ENCODE results near the gene TSEN15. TPM values are rescaled to one million over a fixed set of nuclear protein-coding genes. Genes with fewer than 3 reads are reported as not detected.
A peak's percentile ranks its signal among the peaks of the same experiment; 100 is the strongest.

Gene TSEN15
- total and polyA plus RNA-seq, 9 of the 15 experiments (the other 6 are each of a cell fraction or from before 2014, with no cell fraction given): 25.6 to 121 (median 91.3) TPM

DNA sequence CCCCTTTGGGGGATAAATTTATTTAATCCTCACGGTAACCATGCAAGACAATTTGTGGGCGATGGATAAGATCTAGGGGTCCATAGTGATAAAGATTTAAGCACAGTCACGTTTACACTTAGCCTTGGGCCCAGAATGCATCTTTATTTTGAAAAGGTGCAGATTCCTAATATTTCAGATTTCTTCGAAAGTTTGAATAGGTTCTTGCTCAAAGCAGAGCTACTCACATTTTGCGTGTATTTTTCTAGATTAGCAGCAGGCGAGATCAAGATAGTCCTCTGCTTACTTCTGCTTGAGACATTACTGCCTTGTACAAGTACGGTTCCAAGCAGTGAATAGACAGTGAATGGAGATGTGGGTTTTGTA lies 647 bp downstream of the TSEN15 start (continued):
- TF ChIP-seq SMARCC2 (IDR thresholded peaks at IDR 0.05; ENCODE audit: low read depth) (peak; percentile 50; the same call in 1 of the 2 replicates), RHOXF2B (CRISPR knock-in tag; conservative IDR thresholded peaks at IDR 0.05) (0 out of 2 replicates have a peak, but pooled peaks have one; percentile 41), PHTF2 (CRISPR knock-in tag; IDR thresholded peaks at IDR 0.05) (peak; percentile 60; the same call in 1 of the 2 replicates), GATA2 (CRISPR knock-in tag; IDR thresholded peaks at IDR 0.05) (peak; percentile 31; the same call in 1 of the 2 replicates), KDM1A (IDR thresholded peaks at IDR 0.05) (0 out of 4 replicates have a peak, but pooled peaks of 1 of the 2 experiments have one; percentile 1), CHD1 (IDR thresholded peaks at IDR 0.05; ENCODE audit: low read length) (peak; percentile 49)
- TF ChIP-seq, protein P1, sequence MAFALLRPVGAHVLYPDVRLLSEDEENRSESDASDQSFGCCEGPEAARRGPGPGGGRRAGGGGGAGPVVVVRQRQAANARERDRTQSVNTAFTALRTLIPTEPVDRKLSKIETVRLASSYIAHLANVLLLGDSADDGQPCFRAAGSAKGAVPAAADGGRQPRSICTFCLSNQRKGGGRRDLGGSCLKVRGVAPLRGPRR (CRISPR knock-in tag; IDR thresholded peaks at IDR 0.05): no peak

DNA sequence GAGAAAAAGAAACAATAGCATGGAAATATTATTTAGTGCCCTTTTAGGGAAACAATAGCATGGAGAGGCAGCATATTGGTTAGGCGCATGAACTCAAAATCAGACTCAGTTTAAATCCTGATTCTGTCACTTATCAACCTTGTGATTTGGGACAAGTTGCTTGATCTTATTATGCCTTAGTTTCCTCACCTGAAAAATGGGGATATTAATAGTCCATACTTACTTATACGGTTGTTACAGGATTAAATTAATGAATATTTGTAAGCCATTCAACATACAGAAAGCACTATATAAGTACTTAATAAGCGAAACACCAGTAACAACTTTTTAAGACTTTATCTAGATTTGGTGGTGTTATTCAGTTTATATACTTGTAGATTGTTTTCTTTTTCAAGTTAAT lies 1.2 kb downstream of the TSEN15 start:
- H3K9ac ChIP-seq (ENCODE audit: insufficient read depth in 1 of 2, low read depth in 2 of 2, low read length in 2 of 2): peak overlapping the region in 1 of 2 experiments; percentile 99; a peak in 2 of 4 replicates
- POLR2A ChIA-PET: interaction anchor here (0.7 to 2.9 kb wide), 2 partner anchors 13 to 17 kb away, joined by 4 to 8 read pairs; no protein-coding TSS in a partner anchor
- DNase-seq (ENCODE audit: extremely low read depth in 1 of 4, low spot score in 3 of 4) (no peak), FAIRE-seq (peak; percentile 51), ATAC-seq (no peak)
- BruUV-seq (replicated peaks): no TSS peak
- H3K36me3 ChIP-seq (ENCODE audit: control insufficient read depth, insufficient read depth, low read length): peaks cover 42% of the 10 kb centered on the region
- 15% methylated on average over 3 of the region's 3 CpGs for WGBS (ENCODE audit: insufficient coverage, low coverage, missing lambda C conversion rate)
- intact Hi-C loops (cut with micrococcal nuclease): loop anchor here (1.0 to 10.0 kb wide), 4 partner anchors 17 to 418 kb away; partner anchors contain the start of gene ARPC5
- peak overlapping the region; percentile 75 for H3K4me3 ChIP-seq
- in situ Hi-C loops (cut with MboI): no loop called here
- no peak overlapping the region for H2AFZ ChIP-seq (ENCODE audit: low read depth, low read length)
- peaks cover 4% of the 10 kb centered on the region; the same call in 1 of the 2 replicates for H3K9me3 ChIP-seq (replicated peaks; ENCODE audit: control insufficient read depth, insufficient read depth, low read depth, low read length)
- no peaks in the 10 kb centered on the region for H3K9me1 ChIP-seq (ENCODE audit: control insufficient read depth, insufficient read depth, low read length)
- no peaks in the 10 kb centered on the region for H3K27me3 ChIP-seq (ENCODE audit: control insufficient read depth in 2 of 2, insufficient read depth in 2 of 2, low read length in 2 of 2)
- H3K4me2 ChIP-seq (ENCODE audit: insufficient read depth, low read length): peak overlapping the region; percentile 97
- H3K27ac ChIP-seq (ENCODE audit: extremely low read depth, low read depth, low read length): peak overlapping the region; percentile 98
- H4K20me1 ChIP-seq (replicated peaks; ENCODE audit: control insufficient read depth, insufficient read depth, low read length): no peaks in the 10 kb centered on the region
- CTCF ChIA-PET (ENCODE audit: low intra/inter-chr PET ratio): no interaction called here
- peaks cover 67% of the 10 kb centered on the region for H3K79me2 ChIP-seq (ENCODE audit: control insufficient read depth, insufficient read depth, low read length)
- peaks cover 0 to 21% of the 10 kb centered on the region in 2 experiments; a peak in 4 of 5 replicates for H3K4me1 ChIP-seq (replicated peaks in 1 of 2; ENCODE audit: control insufficient read depth in 2 of 2, insufficient read depth in 2 of 2, low read length in 2 of 2)
- peak; percentile 26; the same call in 1 of the 2 replicates for TF ChIP-seq BCOR (IDR thresholded peaks at IDR 0.05)
- no peak for TF ChIP-seq ZNF143 (CRISPR knock-in tag; IDR thresholded peaks at IDR 0.05)
- TF ChIP-seq CBX1 (IDR thresholded peaks at IDR 0.05; ENCODE audit: low read depth): no peak
- TF ChIP-seq KDM1A (IDR thresholded peaks at IDR 0.05): 0 out of 4 replicates have a peak, but pooled peaks of 1 of the 2 experiments have one; percentile 30
- no peak for TF ChIP-seq FOXK2 (conservative IDR thresholded peaks at IDR 0.05 in 1 of 2, IDR thresholded peaks at IDR 0.05 in 1 of 2; ENCODE audit: low read depth in 2 of 2)
- TF ChIP-seq, protein P2, sequence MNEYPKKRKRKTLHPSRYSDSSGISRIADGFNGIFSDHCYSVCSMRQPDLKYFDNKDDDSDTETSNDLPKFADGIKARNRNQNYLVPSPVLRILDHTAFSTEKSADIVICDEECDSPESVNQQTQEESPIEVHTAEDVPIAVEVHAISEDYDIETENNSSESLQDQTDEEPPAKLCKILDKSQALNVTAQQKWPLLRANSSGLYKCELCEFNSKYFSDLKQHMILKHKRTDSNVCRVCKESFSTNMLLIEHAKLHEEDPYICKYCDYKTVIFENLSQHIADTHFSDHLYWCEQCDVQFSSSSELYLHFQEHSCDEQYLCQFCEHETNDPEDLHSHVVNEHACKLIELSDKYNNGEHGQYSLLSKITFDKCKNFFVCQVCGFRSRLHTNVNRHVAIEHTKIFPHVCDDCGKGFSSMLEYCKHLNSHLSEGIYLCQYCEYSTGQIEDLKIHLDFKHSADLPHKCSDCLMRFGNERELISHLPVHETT (CRISPR knock-in tag; conservative IDR thresholded peaks at IDR 0.05 in 1 of 2, IDR thresholded peaks at IDR 0.05 in 1 of 2): no peak
- TF ChIP-seq ZNF41 (CRISPR knock-in tag; conservative IDR thresholded peaks at IDR 0.05): no peak
- TF ChIP-seq MCM3 (IDR thresholded peaks at IDR 0.05): no peak
- TF ChIP-seq HEY1 (CRISPR knock-in tag; IDR thresholded peaks at IDR 0.05; ENCODE audit: borderline replicate concordance): no peak
- TF ChIP-seq POLR2G (IDR thresholded peaks at IDR 0.05; ENCODE audit: low read depth, low read length): no peak
- TF ChIP-seq BRD4 (IDR thresholded peaks at IDR 0.05): 0 out of 2 replicates have a peak, but pooled peaks have one; percentile 42
- TF ChIP-seq ZNF140 (CRISPR knock-in tag; IDR thresholded peaks at IDR 0.05): no peak
- 0 out of 4 replicates have a peak, but pooled peaks of 1 of the 2 experiments have one; percentile 28 for TF ChIP-seq KDM4B (IDR thresholded peaks at IDR 0.05; ENCODE audit: borderline replicate concordance in 2 of 2, low read depth in 1 of 2)
- TF ChIP-seq ELF2 (CRISPR knock-in tag; IDR thresholded peaks at IDR 0.05): 0 out of 2 replicates have a peak, but pooled peaks have one; percentile 38

Data from K562 (cell line).